Type B pancreatic cell (in vitro differentiated cells): ENCODE data around the gene PHACTR1. TPM values are rescaled to one million over a fixed set of nuclear protein-coding genes. Genes with fewer than 3 reads are reported as not detected.
"Not testable (repeated sequence)": the region's sequence is repeated elsewhere in the genome, so short reads cannot be mapped to it uniquely, and the experiment has no call there.

Source experiments
- DNase-seq: peaks from one replicate; pipeline ENCODE4 v3.0.0; 2021; ENCODE audit warnings: mixed read lengths; ENCODE audit not compliant: unreplicated experiment; ENCODE audit errors: extremely low spot score
- H3K27ac Mint-ChIP-seq: 2 replicates; pipeline ENCODE4 v1.8.0; 2021; ENCODE audit warnings: mild to moderate bottlenecking, mixed read lengths
- H3K27me3 Mint-ChIP-seq: 2 replicates; pipeline ENCODE4 v1.8.0; 2021; ENCODE audit warnings: mixed read lengths
- H3K36me3 Mint-ChIP-seq: 2 replicates; pipeline ENCODE4 v1.8.0; 2021; ENCODE audit warnings: mixed read lengths
- H3K4me1 Mint-ChIP-seq: one replicate; pipeline ENCODE4 v1.8.0; 2021; ENCODE audit warnings: mixed read lengths; ENCODE audit not compliant: unreplicated experiment
- H3K4me3 Mint-ChIP-seq: 2 replicates; pipeline ENCODE4 v1.8.0; 2021; ENCODE audit warnings: mild to moderate bottlenecking, mixed read lengths
- H3K9me3 Mint-ChIP-seq: 2 replicates; pipeline ENCODE4 v1.8.0; 2021; ENCODE audit warnings: mixed read lengths
- total RNA-seq: library from RNA; stranded (reverse); gene quantifications from 2 replicates; pipeline ENCODE4 v1.2.1, GENCODE V29; 2021; ENCODE audit warnings: low replicate concordance
- TF ChIP-seq, protein P1 (sequence below): fragments of 200-600 bp; sonication (generic); conservative IDR thresholded peaks from 2 replicates; pipeline ENCODE4 v1.5.0; 2021; ENCODE audit warnings: antibody characterized with exemption, mild to moderate bottlenecking

The PHACTR1 gene
- total RNA-seq, 1 donor from 2014 or later, result 12.3 TPM

DNA sequence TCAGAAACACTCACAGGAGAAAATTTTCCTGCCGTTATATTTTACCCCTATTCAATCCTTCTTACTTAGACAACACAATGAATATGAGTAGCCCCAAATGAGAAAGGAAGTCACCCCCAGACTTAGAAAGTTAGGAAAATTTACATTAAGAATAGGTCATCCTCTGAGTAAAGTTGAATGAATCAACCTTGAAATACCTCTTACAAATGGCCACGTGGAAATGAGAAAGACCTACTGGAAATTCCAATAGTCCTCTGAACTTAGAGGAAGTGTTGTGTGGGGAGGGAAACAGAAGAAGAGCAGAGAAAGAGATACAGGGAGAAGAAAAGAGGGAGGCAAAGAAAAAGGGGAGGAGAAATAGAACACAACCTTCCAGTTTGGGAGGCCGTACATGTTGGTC lies 43.7 kb downstream of the PHACTR1 start:
- no peak overlapping the region for H3K27ac Mint-ChIP-seq
- H3K4me1 Mint-ChIP-seq, result no peaks in the 10 kb centered on the region
- TF ChIP-seq, protein P1, sequence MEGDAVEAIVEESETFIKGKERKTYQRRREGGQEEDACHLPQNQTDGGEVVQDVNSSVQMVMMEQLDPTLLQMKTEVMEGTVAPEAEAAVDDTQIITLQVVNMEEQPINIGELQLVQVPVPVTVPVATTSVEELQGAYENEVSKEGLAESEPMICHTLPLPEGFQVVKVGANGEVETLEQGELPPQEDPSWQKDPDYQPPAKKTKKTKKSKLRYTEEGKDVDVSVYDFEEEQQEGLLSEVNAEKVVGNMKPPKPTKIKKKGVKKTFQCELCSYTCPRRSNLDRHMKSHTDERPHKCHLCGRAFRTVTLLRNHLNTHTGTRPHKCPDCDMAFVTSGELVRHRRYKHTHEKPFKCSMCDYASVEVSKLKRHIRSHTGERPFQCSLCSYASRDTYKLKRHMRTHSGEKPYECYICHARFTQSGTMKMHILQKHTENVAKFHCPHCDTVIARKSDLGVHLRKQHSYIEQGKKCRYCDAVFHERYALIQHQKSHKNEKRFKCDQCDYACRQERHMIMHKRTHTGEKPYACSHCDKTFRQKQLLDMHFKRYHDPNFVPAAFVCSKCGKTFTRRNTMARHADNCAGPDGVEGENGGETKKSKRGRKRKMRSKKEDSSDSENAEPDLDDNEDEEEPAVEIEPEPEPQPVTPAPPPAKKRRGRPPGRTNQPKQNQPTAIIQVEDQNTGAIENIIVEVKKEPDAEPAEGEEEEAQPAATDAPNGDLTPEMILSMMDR, result no peak
- no peak overlapping the region for H3K4me3 Mint-ChIP-seq
- H3K27me3 Mint-ChIP-seq, result peaks cover 33% of the 10 kb centered on the region
- no peaks in the 10 kb centered on the region for H3K36me3 Mint-ChIP-seq
- H3K9me3 Mint-ChIP-seq, result no peaks in the 10 kb centered on the region
- no peak for DNase-seq

DNA sequence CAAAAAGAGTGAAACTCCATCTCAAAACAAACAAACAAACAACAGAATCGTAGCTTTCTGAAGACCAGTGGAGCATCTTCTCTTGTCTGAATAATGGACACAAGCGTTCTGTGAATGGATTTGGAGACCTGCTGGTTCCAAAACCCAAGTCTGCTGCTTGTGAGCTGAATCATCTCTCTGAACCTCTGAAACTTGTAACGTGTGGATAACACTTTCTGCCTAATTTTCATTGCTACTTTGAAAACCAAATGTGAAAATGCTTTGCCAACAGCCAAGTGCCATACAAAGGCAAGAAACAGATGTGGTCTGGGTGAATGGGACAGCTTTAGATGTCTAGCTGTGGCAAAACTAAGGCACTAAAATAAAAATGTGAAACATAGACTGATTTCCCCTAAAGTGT lies 44.3 kb downstream of the PHACTR1 start:
- no peaks in the 10 kb centered on the region for H3K4me1 Mint-ChIP-seq
- no peaks in the 10 kb centered on the region for H3K9me3 Mint-ChIP-seq
- TF ChIP-seq, protein P1, result no peak
- no peak overlapping the region for H3K27ac Mint-ChIP-seq
- no peaks in the 10 kb centered on the region for H3K36me3 Mint-ChIP-seq
- H3K4me3 Mint-ChIP-seq, result no peak overlapping the region
- H3K27me3 Mint-ChIP-seq, result peaks cover 31% of the 10 kb centered on the region
- no peak for DNase-seq

DNA sequence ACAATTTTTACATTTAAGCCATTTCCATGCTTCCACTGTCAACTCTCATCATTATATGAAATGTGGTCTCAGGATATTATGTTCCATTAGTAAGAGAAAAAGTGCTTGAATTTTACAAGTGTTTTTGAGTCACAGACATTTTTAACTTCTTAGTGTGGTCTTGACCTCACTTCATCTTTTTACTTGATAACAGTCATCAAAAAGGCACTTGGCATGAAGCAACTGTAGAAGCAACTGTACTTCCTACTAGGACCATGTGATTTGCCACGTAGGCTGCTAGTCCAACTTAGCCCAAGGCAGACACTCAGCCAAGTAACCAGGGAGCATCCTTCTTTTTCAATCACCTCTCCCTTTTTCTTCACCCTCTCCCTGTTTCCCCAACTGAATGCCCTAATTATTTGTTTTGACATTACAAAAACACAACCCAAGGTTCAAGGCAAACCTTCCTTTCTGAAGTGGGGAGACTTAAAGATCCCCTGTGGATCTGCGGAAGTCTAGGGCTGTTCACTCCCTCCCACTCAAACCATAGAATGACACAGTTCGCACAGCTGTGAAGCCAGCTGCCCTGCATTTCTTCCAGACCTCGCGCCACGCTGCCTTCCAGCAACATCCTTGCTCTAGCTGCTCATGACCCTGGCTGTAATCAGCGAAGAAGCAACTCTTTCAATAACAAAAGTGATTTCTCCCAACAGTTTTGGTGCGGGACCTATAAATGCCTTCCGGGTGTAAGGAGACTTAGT lies 45.0 kb downstream of the PHACTR1 start:
- Mint-ChIP-seq H3K4me3 (no peak overlapping the region), H3K27me3 (peaks cover 25% of the 10 kb centered on the region), H3K27ac (no peak overlapping the region), H3K9me3 (no peaks in the 10 kb centered on the region), H3K4me1 (no peaks in the 10 kb centered on the region), H3K36me3 (no peaks in the 10 kb centered on the region)
- DNase-seq, result no peak
- TF ChIP-seq, protein P1, result no peak

DNA sequence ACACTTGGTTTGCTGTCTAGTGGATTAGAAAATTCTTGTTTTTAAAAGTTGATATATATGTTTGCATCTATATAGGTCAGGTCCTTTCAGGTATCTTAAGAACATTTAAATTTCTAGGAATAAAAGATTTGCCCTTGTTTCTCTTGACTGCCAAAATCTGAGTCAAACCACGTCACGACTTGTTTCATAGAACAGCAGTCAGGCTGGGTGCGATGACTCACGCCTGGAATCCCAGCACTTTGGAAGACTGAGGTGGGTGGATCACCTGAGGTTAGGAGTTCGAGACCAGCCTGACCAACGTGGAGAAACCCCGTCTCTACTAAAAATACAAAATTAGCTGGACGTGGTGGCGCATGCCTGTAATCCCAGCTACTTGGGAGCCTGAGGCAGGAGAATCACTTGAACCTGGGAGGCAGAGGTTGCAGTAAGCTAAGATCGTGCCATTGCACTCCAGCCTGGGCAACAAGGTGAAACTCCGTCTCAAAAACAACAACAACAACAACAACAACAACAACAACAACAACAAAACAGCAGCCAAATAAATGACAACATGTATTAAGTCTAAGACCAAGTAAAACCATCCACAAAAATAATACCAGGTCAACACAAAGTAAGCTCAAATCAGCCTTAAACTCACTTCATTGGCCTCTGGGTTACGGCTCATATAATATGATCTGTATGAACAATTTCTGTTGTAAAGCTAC lies 46.3 kb downstream of the PHACTR1 start:
- not testable (repeated sequence) for DNase-seq, H3K4me3 Mint-ChIP-seq, H3K4me1 Mint-ChIP-seq, H3K27ac Mint-ChIP-seq, H3K9me3 Mint-ChIP-seq, H3K36me3 Mint-ChIP-seq
- peaks cover 19% of the 10 kb centered on the region for H3K27me3 Mint-ChIP-seq

DNA sequence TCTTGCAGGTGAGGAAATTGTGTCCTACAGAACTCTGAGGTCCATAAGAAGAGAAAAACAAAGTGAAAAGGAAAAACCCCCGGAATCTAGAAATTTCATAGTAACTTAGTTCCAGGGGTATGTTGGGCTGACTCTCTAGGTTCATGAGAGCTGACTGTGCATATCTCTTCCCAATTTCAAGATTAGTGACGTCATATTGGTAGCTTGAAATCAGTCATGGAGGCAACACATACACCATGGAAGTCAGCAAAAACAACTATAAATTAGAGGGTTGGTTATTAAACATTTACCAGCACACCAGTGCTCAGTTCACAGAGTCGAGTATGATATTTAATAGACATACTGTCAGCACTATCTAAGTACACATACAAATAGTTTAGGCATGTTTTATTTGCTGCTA lies 49.8 kb downstream of the PHACTR1 start:
- H3K4me3 Mint-ChIP-seq, result no peak overlapping the region
- H3K27ac Mint-ChIP-seq, result no peak overlapping the region
- no peak for DNase-seq
- TF ChIP-seq, protein P1, result no peak
- H3K36me3 Mint-ChIP-seq, result no peaks in the 10 kb centered on the region
- no peaks in the 10 kb centered on the region for H3K9me3 Mint-ChIP-seq
- no peaks in the 10 kb centered on the region for H3K4me1 Mint-ChIP-seq
- H3K27me3 Mint-ChIP-seq, result peaks cover 19% of the 10 kb centered on the region

DNA sequence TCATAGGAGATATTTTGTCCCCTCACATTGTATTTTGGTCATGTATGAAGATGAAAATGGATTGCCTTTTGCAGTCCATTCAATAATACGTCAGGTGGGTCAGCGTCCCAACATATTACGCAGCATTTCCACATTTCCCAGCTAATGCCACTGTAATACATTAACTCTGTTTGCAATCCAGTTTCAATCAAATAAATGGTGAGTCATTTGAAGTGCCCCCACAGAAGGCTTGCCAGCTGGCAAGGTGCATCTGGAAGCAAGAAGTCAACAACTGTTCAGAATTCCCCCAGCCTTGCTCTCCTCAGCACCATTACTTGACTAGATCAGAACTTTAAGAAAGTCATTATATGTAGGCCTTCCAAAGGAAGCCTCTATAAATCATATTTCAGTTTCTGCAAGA lies 50.4 kb downstream of the PHACTR1 start:
- TF ChIP-seq, protein P1, result no peak
- DNase-seq, result no peak
- H3K9me3 Mint-ChIP-seq, result no peaks in the 10 kb centered on the region
- peaks cover 13% of the 10 kb centered on the region for H3K27me3 Mint-ChIP-seq
- no peaks in the 10 kb centered on the region for H3K36me3 Mint-ChIP-seq
- H3K4me1 Mint-ChIP-seq, result no peaks in the 10 kb centered on the region
- no peak overlapping the region for H3K27ac Mint-ChIP-seq
- no peak overlapping the region for H3K4me3 Mint-ChIP-seq
